HCT116 (cell line): Measurements from ENCODE around the gene CCNL2.

Experiments used
- EZH2 ChIP-seq: fragments of 200-600 bp; sonication (generic); IDR thresholded peaks from 2 replicates; pipeline ENCODE4 v1.6.1; 2017; ENCODE audit warnings: antibody characterized with exemption, mixed run types
- JUND ChIP-seq: IDR thresholded peaks from 2 replicates; pipeline ENCODE4 v1.6.1; 2012
- POLR2A ChIP-seq: IDR thresholded peaks from 2 replicates; pipeline ENCODE4 v1.7.0; 2011; ENCODE audit warnings: borderline replicate concordance; ENCODE audit not compliant: insufficient read depth, insufficient read length; ENCODE audit errors: extremely low read depth

DNA sequence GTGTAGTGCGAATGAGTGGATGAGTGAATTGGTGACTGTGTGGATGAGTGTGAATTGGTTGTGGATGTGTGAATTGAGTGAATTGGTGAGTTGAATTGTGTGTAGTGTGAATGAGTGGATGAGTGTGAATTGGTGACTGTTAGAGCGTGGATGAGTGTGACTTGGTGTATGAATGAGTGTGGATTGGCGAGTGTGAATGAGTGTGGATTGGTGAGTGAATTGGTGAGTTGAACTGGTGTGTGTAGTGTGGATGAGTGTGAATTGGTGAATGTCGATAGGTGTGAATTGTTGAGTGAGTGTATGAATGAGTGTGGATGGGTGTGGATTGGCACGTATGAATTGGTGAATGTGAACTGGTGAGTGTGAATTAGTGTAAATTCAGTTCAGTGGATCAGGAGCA is 31.8 kb downstream of the CCNL2 start:
- no peak for TF ChIP-seq EZH2
- TF ChIP-seq JUND: no peak
- TF ChIP-seq POLR2A: no peak
